Activated CD4-positive, alpha-beta T cell treated with anti-CD3 and anti-CD28 coated beads for 24 hours (primary cell): Measurements from ENCODE around the gene CCL8.

Experiments used
- DNase-seq, 2 donors: peaks; one replicate each; pipeline ENCODE4 v3.0.0-alpha.2; 2020; ENCODE audit warnings: low read depth in 2 of 2

CCL8 gene

GRCh38 chr17:34367486-34368195 is 48.4 kb downstream of the CCL8 start:
- no peak for DNase-seq

- no peak for DNase-seq
Observed at GRCh38 chr17:34368196-34368945, 49.1 kb downstream of the CCL8 start.

GRCh38 chr17:34368946-34369500 is 49.8 kb downstream of the CCL8 start:
- DNase-seq: no peak

GRCh38 chr17:34369571-34369970 is 50.3 kb downstream of the CCL8 start:
- no peak for DNase-seq

GRCh38 chr17:34370376-34370996 is 51.3 kb downstream of the CCL8 start:
- no peak for DNase-seq

GRCh38 chr17:34370997-34371395 is 51.8 kb downstream of the CCL8 start:
- no peak for DNase-seq
